Liver (tissue), 9 donors: ENCODE results near the gene RNU6-1. TPM values are rescaled to one million over a fixed set of nuclear protein-coding genes. Genes with fewer than 3 reads are reported as not detected.

Source experiments
- DNase-seq: peaks from one replicate; pipeline ENCODE4 v3.0.0-alpha.2; 2017; ENCODE audit warnings: low spot score
- H3K27ac ChIP-seq, 2 donors: one replicate each; pipeline ENCODE4 v1.7.0; 2013; ENCODE audit warnings: inconsistent platforms in 2 of 2, low read length in 2 of 2, control low read depth in 1 of 2, low read depth in 1 of 2, mild to moderate bottlenecking in 1 of 2
- H3K27me3 ChIP-seq, 4 donors: one replicate each; pipeline versions ENCODE4 v1.6.1 to v1.7.0; 2013; ENCODE audit warnings: low read length in 3 of 4, inconsistent platforms in 1 of 4, mild to moderate bottlenecking in 1 of 4, moderate library complexity in 1 of 4; ENCODE audit not compliant: control insufficient read depth in 4 of 4, insufficient read depth in 4 of 4
- H3K36me3 ChIP-seq, 4 donors: one replicate each; pipeline versions ENCODE4 v1.6.1 to v1.7.0; 2013; ENCODE audit warnings: low read length in 3 of 4, mild to moderate bottlenecking in 3 of 4, low read depth in 1 of 4, moderate library complexity in 1 of 4; ENCODE audit not compliant: control insufficient read depth in 4 of 4, insufficient read depth in 3 of 4
- H3K4me1 ChIP-seq, 4 donors: one replicate each; pipeline versions ENCODE4 v1.6.1 to v1.7.0; 2013; ENCODE audit warnings: low read length in 3 of 4, mild to moderate bottlenecking in 3 of 4, moderate library complexity in 1 of 4; ENCODE audit not compliant: control insufficient read depth in 4 of 4, insufficient read depth in 4 of 4
- H3K4me3 ChIP-seq, 3 donors: one replicate each; pipeline versions ENCODE4 v1.6.1 to v1.7.0; 2013; ENCODE audit warnings: low read length in 3 of 3, control low read depth in 1 of 3, low read depth in 1 of 3, mild to moderate bottlenecking in 1 of 3
- H3K9ac ChIP-seq, 2 donors: one replicate each; pipeline ENCODE4 v1.7.0; 2013; ENCODE audit warnings: low read length in 2 of 2, mild to moderate bottlenecking in 2 of 2, moderate library complexity in 2 of 2, control low read depth in 1 of 2, low read depth in 1 of 2
- H3K9me3 ChIP-seq, 4 donors: one replicate each; pipeline versions ENCODE4 v1.6.1 to v1.7.0; 2013; ENCODE audit warnings: low read length in 3 of 4; ENCODE audit not compliant: control insufficient read depth in 4 of 4
- ATF3 ChIP-seq: IDR thresholded peaks from 2 replicates; pipeline ENCODE4 v1.6.1; 2016; ENCODE audit warnings: antibody characterized with exemption
- EGR1 ChIP-seq, 2 donors: IDR thresholded peaks; 2 replicates each; pipeline ENCODE4 v1.6.1; 2016 to 2018; ENCODE audit warnings: antibody characterized with exemption in 2 of 2, low read depth in 2 of 2
- FOXA1 ChIP-seq: IDR thresholded peaks from 2 replicates; pipeline ENCODE4 v1.6.1; 2016; ENCODE audit warnings: antibody characterized with exemption
- FOXA2 ChIP-seq: IDR thresholded peaks from 2 replicates; pipeline ENCODE4 v1.6.1; 2016; ENCODE audit warnings: antibody characterized with exemption
- GABPA ChIP-seq, 2 donors: IDR thresholded peaks in 1 of 2; conservative IDR thresholded peaks in 1 of 2; 2 replicates each; pipeline ENCODE4 v1.6.1; 2016; ENCODE audit warnings: antibody characterized with exemption in 2 of 2, mild to moderate bottlenecking in 1 of 2, moderate library complexity in 1 of 2
- HNF4A ChIP-seq, 2 donors: conservative IDR thresholded peaks; 2 replicates each; pipeline ENCODE4 v1.6.1; 2016; ENCODE audit warnings: antibody characterized with exemption in 2 of 2, mild to moderate bottlenecking in 2 of 2
- HNF4G ChIP-seq: IDR thresholded peaks from 2 replicates; pipeline ENCODE4 v1.6.1; 2016; ENCODE audit warnings: antibody characterized with exemption
- JUND ChIP-seq, 2 donors: IDR thresholded peaks; 2 replicates each; pipeline ENCODE4 v1.6.1; 2016; ENCODE audit warnings: antibody characterized with exemption in 2 of 2
- MAX ChIP-seq: IDR thresholded peaks from 2 replicates; pipeline ENCODE4 v1.6.1; 2016; ENCODE audit warnings: antibody characterized with exemption
- NR2F2 ChIP-seq: IDR thresholded peaks from 2 replicates; pipeline ENCODE4 v1.6.1; 2016; ENCODE audit warnings: antibody characterized with exemption
- RAD21 ChIP-seq, 2 donors: IDR thresholded peaks; 2 replicates each; pipeline ENCODE4 v1.6.1; 2016; ENCODE audit warnings: antibody characterized with exemption in 2 of 2, mild to moderate bottlenecking in 2 of 2
- REST ChIP-seq: IDR thresholded peaks from 2 replicates; pipeline ENCODE4 v1.6.1; 2016; ENCODE audit warnings: antibody characterized with exemption, mild to moderate bottlenecking
- RXRA ChIP-seq, 2 donors: IDR thresholded peaks; 2 replicates each; pipeline ENCODE4 v1.6.1; 2017 to 2018; ENCODE audit warnings: antibody characterized with exemption in 2 of 2, mild to moderate bottlenecking in 1 of 2
- SP1 ChIP-seq: IDR thresholded peaks from 2 replicates; pipeline ENCODE4 v1.6.1; 2018; ENCODE audit warnings: antibody characterized with exemption, mild to moderate bottlenecking
- TAF1 ChIP-seq: conservative IDR thresholded peaks from 2 replicates; pipeline ENCODE4 v1.6.1; 2016; ENCODE audit warnings: antibody characterized with exemption, mild to moderate bottlenecking
- YY1 ChIP-seq: IDR thresholded peaks from 2 replicates; pipeline ENCODE4 v1.6.1; 2016; ENCODE audit warnings: antibody characterized with exemption, mild to moderate bottlenecking
- ZBTB33 ChIP-seq: IDR thresholded peaks from 2 replicates; pipeline ENCODE4 v1.6.1; 2016; ENCODE audit warnings: antibody characterized with exemption
- WGBS: extraction: QIAGEN DNeasy Blood & Tissue Kit; methylation state at CpG from one replicate; pipeline ENCODE4 v1.1.7; 2013; 5-methylcytosine and 5-hydroxymethylcytosine counted together
- polyA plus RNA-seq, 2 donors: library from polyadenylated mRNA; stranded (reverse) in 1 of 2; unstranded in 1 of 2; fragments of 200-250 nt in 1 of 2; fragments of >200 nt in 1 of 2; fragmentation: Nextera tagmentation in 1 of 2; extraction: Ambion mirVana in 1 of 2; gene quantifications; one replicate each; pipeline versions ENCODE4 v1.2.1 to v1.2.3, GENCODE V29; 2013 to 2015
- total RNA-seq, 2 donors: library from RNA; depleted of rRNA; stranded (reverse); fragments of >200 nt; gene quantifications; one replicate each; pipeline ENCODE4 v1.2.3, GENCODE V29; 2014
- TF ChIP-seq, protein P1 (sequence below): fragments of 150-350 bp; IDR thresholded peaks from 2 replicates; pipeline ENCODE4 v1.5.1; 2017; ENCODE audit warnings: improper control_type of control experiment, low read depth, low read length; ENCODE audit not compliant: missing input control
- donor health status: healthy.
- donor health status: healthy.
- donor health status: healthy.
- donor health status: healthy.
- donor health status: healthy.

RNU6-1 gene
- total and polyA plus RNA-seq, 4 donors = not detected

- TF ChIP-seq RXRA (IDR thresholded peaks at IDR 0.05) (no peak), FOXA2 (no peak), MAX (no peak), HNF4A (conservative IDR thresholded peaks at IDR 0.05) (no peak), GABPA (IDR thresholded peaks at IDR 0.05 in 1 of 2, conservative IDR thresholded peaks at IDR 0.05 in 1 of 2) (no peak), EGR1 (IDR thresholded peaks at IDR 0.05; ENCODE audit: low read depth in 2 of 2) (no peak), HNF4G (no peak)
Observed at GRCh38 chr15:67809866-67810265, 30.0 kb downstream of the RNU6-1 start (continued).

- DNase-seq = no peak
- Histone ChIP-seq H3K36me3 (peaks cover 0 to 8% (median 1%) of the 10 kb centered on the region in 4 donors), H3K27me3 (no peaks in the 10 kb centered on the region), H3K4me3 (no peak overlapping the region), H3K9ac (no peak overlapping the region), H3K27ac (no peak overlapping the region), H3K9me3 (no peaks in the 10 kb centered on the region), H3K4me1 (no peaks in the 10 kb centered on the region)
- TF ChIP-seq FOXA1 = no peak
- no peak for TF ChIP-seq YY1
- no peak for TF ChIP-seq NR2F2
- no peak for TF ChIP-seq TAF1
- TF ChIP-seq EGR1 (IDR thresholded peaks at IDR 0.05; ENCODE audit: low read depth in 2 of 2) = no peak
- TF ChIP-seq, protein P1, sequence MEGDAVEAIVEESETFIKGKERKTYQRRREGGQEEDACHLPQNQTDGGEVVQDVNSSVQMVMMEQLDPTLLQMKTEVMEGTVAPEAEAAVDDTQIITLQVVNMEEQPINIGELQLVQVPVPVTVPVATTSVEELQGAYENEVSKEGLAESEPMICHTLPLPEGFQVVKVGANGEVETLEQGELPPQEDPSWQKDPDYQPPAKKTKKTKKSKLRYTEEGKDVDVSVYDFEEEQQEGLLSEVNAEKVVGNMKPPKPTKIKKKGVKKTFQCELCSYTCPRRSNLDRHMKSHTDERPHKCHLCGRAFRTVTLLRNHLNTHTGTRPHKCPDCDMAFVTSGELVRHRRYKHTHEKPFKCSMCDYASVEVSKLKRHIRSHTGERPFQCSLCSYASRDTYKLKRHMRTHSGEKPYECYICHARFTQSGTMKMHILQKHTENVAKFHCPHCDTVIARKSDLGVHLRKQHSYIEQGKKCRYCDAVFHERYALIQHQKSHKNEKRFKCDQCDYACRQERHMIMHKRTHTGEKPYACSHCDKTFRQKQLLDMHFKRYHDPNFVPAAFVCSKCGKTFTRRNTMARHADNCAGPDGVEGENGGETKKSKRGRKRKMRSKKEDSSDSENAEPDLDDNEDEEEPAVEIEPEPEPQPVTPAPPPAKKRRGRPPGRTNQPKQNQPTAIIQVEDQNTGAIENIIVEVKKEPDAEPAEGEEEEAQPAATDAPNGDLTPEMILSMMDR = no peak
- no peak for TF ChIP-seq GABPA (IDR thresholded peaks at IDR 0.05 in 1 of 2, conservative IDR thresholded peaks at IDR 0.05 in 1 of 2)
- no peak for TF ChIP-seq MAX
- TF ChIP-seq HNF4G = no peak
- TF ChIP-seq RAD21 (IDR thresholded peaks at IDR 0.05) = no peak
- TF ChIP-seq ATF3 = no peak
- TF ChIP-seq JUND (IDR thresholded peaks at IDR 0.05) = no peak
- TF ChIP-seq HNF4A (conservative IDR thresholded peaks at IDR 0.05) = no peak
- TF ChIP-seq RXRA (IDR thresholded peaks at IDR 0.05) = no peak
- no peak for TF ChIP-seq SP1
- TF ChIP-seq ZBTB33 = no peak
- no peak for TF ChIP-seq FOXA2
- no peak for TF ChIP-seq REST
- 94% methylated on average over 5 of the region's 5 CpGs for WGBS
Observed at GRCh38 chr15:67809441-67809840, 30.4 kb downstream of the RNU6-1 start.
